H1 (cell line): ENCODE data around the gene ZCCHC17. TPM values are rescaled to one million over a fixed set of nuclear protein-coding genes. Genes with fewer than 3 reads are reported as not detected.
"Not testable (repeated sequence)": the region's sequence is repeated elsewhere in the genome, so short reads cannot be mapped to it uniquely, and the experiment has no call there.

Source experiments
- CTCF ChIA-PET: fragments of 300-600 bp; sonication (Branson Sonifier 250); formaldehyde crosslinking; loops from one replicate; lab custom pipeline; 2021; ENCODE audit not compliant: partially characterized antibody; lab: Charles Lee
- POLR2A ChIA-PET: fragments of 300-600 bp; sonication (Branson Sonifier 250); formaldehyde crosslinking; loops from one replicate; lab custom pipeline; 2021; ENCODE audit warnings: inconsistent platforms; ENCODE audit not compliant: partially characterized antibody; lab: Charles Lee
- DNase-seq, 2 experiments: peaks; one replicate each; pipeline versions ENCODE4 v3.0.0 to v3.0.0-alpha.2; 2010 to 2022; ENCODE audit warnings: low spot score in 2 of 2, low read depth in 1 of 2, mixed read lengths in 1 of 2
- FAIRE-seq: peaks from 2 replicates; lab custom pipeline; 2011; peaks lifted over from hg19 to GRCh38; lab: Jason Lieb, UNC
- H2AFZ ChIP-seq: 2 replicates; pipeline ENCODE4 v1.8.1; 2012; ENCODE audit warnings: low read length, inconsistent platforms
- H2AK5ac ChIP-seq: 2 replicates; pipeline ENCODE4 v1.6.1; 2013; ENCODE audit warnings: low read depth, low read length
- H2BK120ac ChIP-seq: replicated peaks from 2 replicates; pipeline ENCODE3; 2013; ENCODE audit warnings: low read depth, low read length, inconsistent platforms
- H2BK12ac ChIP-seq: 2 replicates; pipeline ENCODE4 v1.6.1; 2013; ENCODE audit warnings: low read depth, low read length
- H2BK15ac ChIP-seq: 2 replicates; pipeline ENCODE4 v1.6.1; 2013; ENCODE audit warnings: low read length
- H2BK20ac ChIP-seq: 2 replicates; pipeline ENCODE4 v1.6.1; 2013; ENCODE audit warnings: low read length
- H2BK5ac ChIP-seq: 2 replicates; pipeline ENCODE4 v1.6.1; 2013; ENCODE audit warnings: low read depth, low read length
- H3K14ac ChIP-seq: 2 replicates; pipeline ENCODE4 v1.6.1; 2013; ENCODE audit warnings: inconsistent platforms; ENCODE audit not compliant: insufficient read length
- H3K18ac ChIP-seq: 2 replicates; pipeline ENCODE4 v1.6.1; 2013; ENCODE audit warnings: low read length; ENCODE audit errors: extremely low read depth
- H3K23ac ChIP-seq: 2 replicates; pipeline ENCODE4 v1.6.1; 2013; ENCODE audit warnings: inconsistent platforms; ENCODE audit not compliant: insufficient read length
- H3K23me2 ChIP-seq: 2 replicates; pipeline ENCODE4 v1.6.1; 2013; ENCODE audit warnings: low read depth, low read length
- H3K27ac ChIP-seq: 2 replicates; pipeline ENCODE4 v1.6.1; 2011; ENCODE audit warnings: low read depth, low read length, inconsistent platforms
- H3K27me3 ChIP-seq, 4 experiments: replicated peaks in 1 of 4; 1 replicate in 1 of 4; 2 replicates in 3 of 4; pipeline versions ENCODE4 v1.6.1 to v1.8.1; 2011 to 2013; ENCODE audit warnings: low read length in 3 of 4, mild to moderate bottlenecking in 3 of 4, inconsistent platforms in 2 of 4, mixed read lengths in 2 of 4, moderate library complexity in 1 of 4; ENCODE audit not compliant: control insufficient read depth in 3 of 4, insufficient read depth in 3 of 4; ENCODE audit errors: extremely low read depth in 1 of 4
- H3K36me3 ChIP-seq, 4 experiments: 2 replicates each; pipeline versions ENCODE4 v1.6.1 to v1.8.1; 2011 to 2013; ENCODE audit warnings: mild to moderate bottlenecking in 4 of 4, low read length in 3 of 4, moderate library complexity in 2 of 4, control low read depth in 1 of 4, inconsistent platforms in 1 of 4; ENCODE audit not compliant: insufficient read depth in 4 of 4, control insufficient read depth in 2 of 4
- H3K4ac ChIP-seq: replicated peaks from 2 replicates; pipeline ENCODE3; 2013; ENCODE audit warnings: low read length, low read depth, mixed read lengths, inconsistent platforms; ENCODE audit not compliant: insufficient read length
- H3K4me1 ChIP-seq, 4 experiments: replicated peaks in 1 of 4; 1 replicate in 1 of 4; 2 replicates in 3 of 4; pipeline versions ENCODE4 v1.6.1 to v1.8.1; 2011 to 2013; ENCODE audit warnings: low read length in 3 of 4, inconsistent platforms in 2 of 4, mixed read lengths in 1 of 4; ENCODE audit not compliant: insufficient read depth in 4 of 4, control insufficient read depth in 3 of 4
- H3K4me2 ChIP-seq, 2 experiments: 2 replicates each; pipeline versions ENCODE4 v1.6.1 to v1.8.1; 2011 to 2013; ENCODE audit warnings: low read depth in 2 of 2, low read length in 2 of 2, control low read depth in 1 of 2, inconsistent platforms in 1 of 2, mild to moderate bottlenecking in 1 of 2; ENCODE audit not compliant: insufficient read depth in 1 of 2
- H3K4me3 ChIP-seq, 4 experiments: fragments of 200-600, 300-600 bp in 1 of 4; sonication (generic), shearing (Covaris generic), sonication (Bioruptor Twin) in 1 of 4; 2 replicates each; pipeline versions ENCODE4 v1.5.1 to v1.8.1; 2011 to 2016; ENCODE audit warnings: low read length in 4 of 4, low read depth in 3 of 4, control low read depth in 2 of 4, inconsistent platforms in 2 of 4, mild to moderate bottlenecking in 2 of 4, mixed read lengths in 1 of 4, moderate library complexity in 1 of 4; ENCODE audit not compliant: insufficient read depth in 2 of 4; ENCODE audit errors: extremely low read depth in 1 of 4
- H3K56ac ChIP-seq: replicated peaks from 2 replicates; pipeline ENCODE3; 2013; ENCODE audit warnings: low read depth, mild to moderate bottlenecking, mixed read lengths, low read length, inconsistent platforms; ENCODE audit not compliant: insufficient read length
- H3K79me1 ChIP-seq: 2 replicates; pipeline ENCODE4 v1.6.1; 2013; ENCODE audit warnings: low read depth, low read length, control low read depth
- H3K79me2 ChIP-seq, 2 experiments: 2 replicates each; pipeline versions ENCODE4 v1.6.1 to v1.8.1; 2012 to 2013; ENCODE audit warnings: low read length in 2 of 2, mild to moderate bottlenecking in 2 of 2, inconsistent platforms in 1 of 2; ENCODE audit not compliant: insufficient read depth in 2 of 2, control insufficient read depth in 1 of 2
- H3K9ac ChIP-seq, 4 experiments: replicated peaks in 1 of 4; 1 replicate in 1 of 4; 2 replicates in 3 of 4; pipeline versions ENCODE4 v1.6.1 to v1.8.1; 2011 to 2013; ENCODE audit warnings: low read depth in 3 of 4, low read length in 3 of 4, control low read depth in 2 of 4, mild to moderate bottlenecking in 2 of 4, moderate library complexity in 2 of 4, inconsistent platforms in 1 of 4; ENCODE audit errors: extremely low read depth in 1 of 4
- H3K9me3 ChIP-seq, 2 experiments: 2 replicates each; pipeline versions ENCODE4 v1.6.1 to v1.8.1; 2012 to 2013; ENCODE audit warnings: mild to moderate bottlenecking in 2 of 2, moderate library complexity in 2 of 2, control low read depth in 1 of 2, inconsistent platforms in 1 of 2, low read depth in 1 of 2, low read length in 1 of 2, mixed read lengths in 1 of 2; ENCODE audit not compliant: insufficient read depth in 2 of 2
- H4K20me1 ChIP-seq, 2 experiments: replicated peaks in 1 of 2; 2 replicates each; pipeline versions ENCODE3 to v1.8.1; 2011 to 2013; ENCODE audit warnings: inconsistent platforms in 2 of 2, low read length in 2 of 2, mild to moderate bottlenecking in 1 of 2; ENCODE audit not compliant: insufficient read depth in 2 of 2, control insufficient read depth in 1 of 2
- H4K5ac ChIP-seq: 2 replicates; pipeline ENCODE4 v1.6.1; 2013; ENCODE audit warnings: low read length, low read depth, mixed read lengths, inconsistent platforms; ENCODE audit not compliant: insufficient read length
- H4K8ac ChIP-seq: 2 replicates; pipeline ENCODE4 v1.8.0; 2013; ENCODE audit warnings: mild to moderate bottlenecking, moderate library complexity, low read length, inconsistent platforms; ENCODE audit not compliant: insufficient read depth; ENCODE audit errors: extremely low read depth
- H4K91ac ChIP-seq: replicated peaks from 2 replicates; pipeline ENCODE3; 2013; ENCODE audit warnings: low read length, mixed read lengths, inconsistent platforms; ENCODE audit not compliant: insufficient read length
- RXRA ChIP-seq: IDR thresholded peaks from 2 replicates; pipeline ENCODE4 v1.6.1; 2011; ENCODE audit warnings: low read depth, mild to moderate bottlenecking, low read length, moderate library complexity; ENCODE audit not compliant: insufficient read depth
- SRF ChIP-seq: IDR thresholded peaks from 2 replicates; pipeline ENCODE4 v1.6.1; 2011; ENCODE audit warnings: mild to moderate bottlenecking, low read depth, low read length, moderate library complexity
- WGBS, 2 experiments: shearing (Covaris generic) in 1 of 2; methylation state at CpG; one replicate each; pipeline versions ENCODE4 v1.1.6 to v1.1.7; 2013 to 2015; ENCODE audit warnings: low lambda C conversion rate in 2 of 2, mixed read lengths in 2 of 2, inconsistent platforms in 1 of 2, low coverage in 1 of 2, missing lambda C conversion rate in 1 of 2; ENCODE audit not compliant: insufficient replicate concordance in 2 of 2, insufficient coverage in 1 of 2, insufficient read length in 1 of 2; ENCODE audit errors: extremely low coverage in 1 of 2, missing lambda C conversion rate in 1 of 2; 5-methylcytosine and 5-hydroxymethylcytosine counted together
- polyA plus RNA-seq, 7 experiments: library from polyadenylated mRNA; depleted of rRNA in 3 of 7; stranded (reverse) in 5 of 7; unstranded in 2 of 7; fragments of >200 nt in 5 of 7; fragments of 200-250 nt in 2 of 7; gene quantifications; 1 replicate in 5 of 7; 2 replicates in 1 of 7; 4 replicates in 1 of 7; pipeline versions ENCODE4 v1.2.1 to v1.2.3, GENCODE V29; 2011 to 2013; ENCODE audit warnings: missing spikeins in 2 of 7, mixed read lengths in 2 of 7
- total RNA-seq: library from RNA; stranded (reverse); fragmentation: NEBNext Ultra II Directional; extraction: Animal tissue kit (Norgen Biotek cat#: 25700); gene quantifications from 2 replicates; pipeline ENCODE4 v1.2.1, GENCODE V29; 2021

ZCCHC17 gene
- total and polyA plus RNA-seq, 2 of the 8 experiments (the other 6 are each of a cell fraction or from before 2014, with no cell fraction given) = 51.6 to 59.3 TPM

DNA sequence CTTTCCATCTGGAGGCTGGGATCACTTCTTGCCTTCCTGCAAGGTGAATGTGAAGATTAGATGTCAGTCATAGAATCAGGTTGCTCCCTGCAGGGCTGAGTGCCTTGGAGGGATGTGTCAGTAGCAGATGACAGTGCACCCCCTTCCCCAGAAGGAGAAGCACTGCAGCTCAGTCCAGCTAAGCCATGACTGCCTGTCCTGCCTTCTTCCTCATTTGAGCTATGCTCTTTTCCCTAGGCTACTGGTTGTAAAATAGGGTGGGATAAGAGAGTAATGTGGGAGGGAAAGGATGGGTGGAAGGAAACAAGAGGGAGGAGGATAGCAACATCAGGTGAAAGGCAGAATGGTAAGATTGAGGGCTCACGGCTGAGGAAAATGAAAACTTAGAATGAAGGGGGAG lies 87.1 kb downstream of the ZCCHC17 start (continued):
- TF ChIP-seq SRF (no peak), RXRA (no peak)
- TF ChIP-seq, all 59 proteins: peak for 0

DNA sequence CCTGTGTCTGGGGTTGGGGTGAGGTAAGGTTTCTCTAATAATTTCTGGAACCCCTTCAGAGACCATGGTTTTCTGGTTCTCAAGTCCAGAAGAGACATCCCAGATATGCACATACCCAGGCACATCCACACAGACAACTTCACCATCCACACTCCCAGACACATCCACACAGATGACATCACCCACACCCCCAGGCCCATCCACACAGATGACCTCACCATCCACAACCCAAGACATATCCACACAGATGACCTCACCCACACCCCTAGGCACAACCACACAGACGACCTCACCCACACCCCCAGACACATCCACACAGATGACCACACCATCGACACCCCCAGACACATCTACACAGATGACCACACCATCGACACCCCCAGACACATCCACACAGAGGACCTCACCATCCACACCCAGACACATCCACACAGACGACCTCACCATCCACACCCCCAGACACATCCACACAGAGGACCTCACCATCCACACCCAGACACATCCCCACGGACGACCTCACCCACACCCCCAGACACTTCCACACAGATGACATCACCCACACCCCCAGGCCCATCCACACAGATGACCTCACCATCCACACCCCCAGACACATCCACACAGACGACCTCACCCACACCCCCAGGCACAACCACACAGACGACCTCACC lies 89.9 kb downstream of the ZCCHC17 start:
- CTCF ChIA-PET = interaction anchor here (1.1 kb wide), 1 partner anchor 10 kb away, joined by 3 read pairs; no protein-coding TSS in a partner anchor

More for the DNA sequence above, 89.9 kb downstream of the ZCCHC17 start:
- not testable (repeated sequence) for H3K36me3 ChIP-seq, H3K27ac ChIP-seq, H2BK12ac ChIP-seq, H3K23ac ChIP-seq, FAIRE-seq, H3K4me2 ChIP-seq, DNase-seq, H3K23me2 ChIP-seq, H4K20me1 ChIP-seq, H3K79me2 ChIP-seq, H4K5ac ChIP-seq, H3K56ac ChIP-seq, H4K8ac ChIP-seq, H3K18ac ChIP-seq, H2BK15ac ChIP-seq, H4K91ac ChIP-seq, H3K14ac ChIP-seq, H3K9me3 ChIP-seq, H2BK5ac ChIP-seq, H2BK20ac ChIP-seq, H3K4me1 ChIP-seq, H3K27me3 ChIP-seq, H3K9ac ChIP-seq, H3K4ac ChIP-seq, H3K79me1 ChIP-seq, H3K4me3 ChIP-seq, H2AFZ ChIP-seq, H2AK5ac ChIP-seq, H2BK120ac ChIP-seq
- 84% methylated on average over 7 of the region's 8 CpGs; no CpG with 5 or more reads in 1 of the 2 experiments for WGBS, 2 experiments
- POLR2A ChIA-PET = interaction anchor here (0.9 kb wide), 1 partner anchor 8 kb away, joined by 3 read pairs; no protein-coding TSS in a partner anchor
